Measurements from ENCODE around the gene MLLT3.

The MLLT3 gene

GRCh38 chr9:20553558-20554149, 68.6 kb downstream of the MLLT3 start:
- DNase-seq = no peak

- DNase-seq = no peak
Measured at GRCh38 chr9:20552874-20553557, 69.3 kb downstream of the MLLT3 start.

GRCh38 chr9:20551835-20552234, 70.5 kb downstream of the MLLT3 start:
- no peak for DNase-seq

GRCh38 chr9:20551236-20551635, 71.1 kb downstream of the MLLT3 start:
- DNase-seq = no peak

GRCh38 chr9:20550326-20550725, 72.0 kb downstream of the MLLT3 start:
- no peak for DNase-seq

DNA sequence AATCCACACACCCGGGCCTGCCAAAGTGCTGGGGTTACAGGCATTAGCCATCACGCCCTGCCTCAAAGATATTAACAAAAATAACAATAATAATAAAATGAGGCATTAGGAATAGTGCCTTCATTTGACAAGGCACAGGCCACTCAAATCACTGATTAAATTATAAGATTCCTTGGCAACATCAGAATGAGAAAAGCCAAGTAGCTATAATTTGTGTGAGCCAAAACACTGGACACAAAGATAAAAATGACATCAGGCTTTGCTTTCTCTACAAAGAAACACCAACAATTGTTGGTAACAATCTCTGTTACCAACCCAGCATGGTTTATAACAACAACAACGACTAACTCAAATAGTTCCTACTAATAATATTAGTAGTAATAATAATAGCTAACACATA, 73.2 kb downstream of the MLLT3 start:
- no peak for DNase-seq

- no peak for DNase-seq
Measured at GRCh38 chr9:20545023-20545622, 77.2 kb downstream of the MLLT3 start.

- DNase-seq = no peak
Measured at GRCh38 chr9:20540169-20540863, 82.0 kb downstream of the MLLT3 start.

DNA sequence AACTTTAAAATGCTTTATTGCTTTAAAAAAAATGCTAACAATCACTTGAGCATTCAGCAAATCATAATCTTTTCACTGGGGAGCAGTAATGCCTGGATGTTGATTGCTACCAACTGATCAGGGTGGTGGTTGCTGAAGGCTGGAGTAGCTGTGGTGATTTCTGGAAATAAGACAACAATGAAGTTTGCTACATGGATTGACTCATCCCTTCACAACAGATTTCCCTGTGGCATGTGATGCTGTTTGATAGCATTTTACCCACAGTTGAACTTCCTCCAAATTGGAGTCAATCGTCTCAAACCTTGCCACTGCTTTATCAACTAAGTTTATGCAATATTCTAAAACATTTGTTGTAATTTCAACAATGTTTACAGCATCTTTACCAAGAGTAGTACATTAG, 83.3 kb downstream of the MLLT3 start:
- peak in 1 of 2 donors; percentile 35 for DNase-seq

- DNase-seq = no peak
Measured at GRCh38 chr9:20538092-20538491, 84.2 kb downstream of the MLLT3 start.

DNA sequence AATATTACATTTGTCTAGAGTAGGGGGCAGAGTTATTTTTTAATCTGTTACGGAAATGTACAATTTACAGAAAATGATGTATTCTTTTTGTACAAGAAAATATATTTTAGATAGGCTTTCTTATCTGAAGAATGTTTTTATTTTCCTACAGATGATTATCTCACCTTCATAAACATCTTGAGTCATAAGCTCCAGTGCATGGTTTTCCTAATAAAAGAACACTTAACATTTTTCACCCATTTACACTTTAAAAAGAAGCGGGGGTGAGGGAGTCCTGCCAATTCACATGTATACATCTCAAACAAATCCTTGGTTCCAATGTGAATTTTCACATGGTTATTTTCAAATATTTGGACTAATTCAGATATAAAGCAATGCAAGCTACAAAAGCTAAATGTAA, 85.0 kb downstream of the MLLT3 start:
- no peak for DNase-seq

DNA sequence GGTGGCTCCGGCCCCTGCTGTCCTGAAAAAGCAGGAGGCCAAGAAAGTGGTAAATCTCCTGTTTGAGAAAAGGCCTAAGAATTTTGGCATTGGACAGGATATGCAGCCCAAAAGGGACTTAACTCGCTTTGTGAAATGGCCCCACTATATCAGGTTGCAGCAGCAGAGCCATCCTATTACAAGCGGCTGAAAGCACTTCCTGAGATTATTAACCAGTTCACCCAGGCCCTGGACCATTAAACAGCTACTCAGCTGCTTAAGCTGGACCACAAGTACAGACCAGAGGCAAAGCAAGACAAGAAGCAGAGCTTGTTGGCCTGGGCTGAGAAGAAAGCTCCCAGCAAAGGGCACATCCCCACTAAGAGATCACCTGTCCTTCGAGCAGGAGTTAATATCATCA, 89.7 kb downstream of the MLLT3 start:
- DNase-seq = no peak

DNA sequence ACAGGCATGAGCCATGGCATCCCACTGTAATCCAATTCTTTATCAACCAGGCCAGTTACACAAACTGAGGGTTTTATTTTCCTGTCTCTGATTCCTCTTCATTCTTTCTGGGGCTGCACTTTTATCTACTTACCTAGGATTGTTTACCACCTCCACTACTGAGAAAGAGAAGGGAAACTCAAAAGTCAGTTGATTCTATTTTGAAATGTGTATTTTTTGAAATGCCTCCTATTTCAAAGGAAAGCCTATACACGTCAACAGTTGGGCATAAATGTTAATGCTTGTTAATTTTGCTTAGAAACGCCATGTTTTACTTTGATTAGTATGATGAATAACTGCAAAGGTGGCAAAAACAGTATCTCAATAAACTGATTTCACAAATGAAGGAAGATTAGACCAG, 92.5 kb downstream of the MLLT3 start:
- no peak for DNase-seq

- no peak for DNase-seq
Measured at GRCh38 chr9:20528253-20528652, 94.0 kb downstream of the MLLT3 start.

DNA sequence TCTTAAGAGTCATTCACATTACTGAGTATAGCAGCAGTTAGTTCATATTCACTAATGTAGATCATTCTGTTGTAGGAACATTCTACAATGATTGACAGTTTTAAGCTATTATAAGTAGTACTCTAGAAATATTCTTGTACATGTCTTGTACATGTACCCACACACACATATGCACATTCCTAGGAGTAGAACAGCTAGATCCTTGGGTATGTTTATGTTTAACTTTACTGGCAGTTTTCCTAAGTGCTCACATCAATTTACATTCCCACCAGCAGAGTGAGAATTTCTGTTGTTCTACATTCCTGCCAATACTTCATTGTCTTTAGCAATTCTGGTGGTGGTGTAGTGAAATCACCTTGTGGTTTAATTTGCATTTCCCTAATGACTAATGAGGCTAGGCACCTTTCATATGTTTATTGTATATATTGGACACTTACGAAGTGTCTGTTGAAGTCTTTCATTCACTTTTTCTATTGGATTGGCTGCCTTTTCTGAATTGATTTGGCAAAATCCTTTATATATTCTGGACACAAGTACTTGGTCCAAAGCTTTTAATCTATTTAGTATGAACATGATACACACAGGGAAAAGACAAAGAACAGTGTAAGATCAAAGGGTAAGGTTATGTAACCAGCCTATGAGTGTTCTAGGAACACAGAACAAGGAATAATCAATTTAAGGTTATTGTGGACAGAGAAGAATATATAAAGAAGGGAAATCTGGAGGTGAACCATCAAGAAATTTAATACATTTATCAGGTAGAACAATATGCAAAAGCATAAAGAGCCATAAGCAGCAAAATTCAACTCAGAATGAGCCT, 95.6 kb downstream of the MLLT3 start:
- no peak for DNase-seq

GRCh38 chr9:20524776-20525175, 97.5 kb downstream of the MLLT3 start:
- DNase-seq = no peak

DNA sequence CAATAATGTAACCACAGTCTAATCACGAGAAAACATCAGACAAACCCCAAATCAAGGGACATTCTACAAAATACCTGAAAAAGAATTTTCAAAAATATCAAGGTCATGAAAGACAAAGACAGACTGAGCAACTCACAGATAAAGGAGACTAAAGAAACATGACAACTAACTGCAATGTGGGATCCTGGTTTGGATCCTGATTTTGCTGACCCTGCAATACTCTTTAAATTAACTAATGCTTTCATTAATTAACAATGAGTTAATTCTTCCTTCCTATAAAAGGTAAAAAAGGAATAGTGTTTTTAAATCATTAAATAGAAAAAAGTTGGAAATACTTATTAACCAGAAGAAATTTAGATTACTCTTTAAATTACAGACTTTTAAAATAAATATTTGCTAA, 103.6 kb downstream of the MLLT3 start:
- no peak for DNase-seq

GRCh38 chr9:20513126-20513913, 109.0 kb downstream of the MLLT3 start:
- no peak for DNase-seq

DNA sequence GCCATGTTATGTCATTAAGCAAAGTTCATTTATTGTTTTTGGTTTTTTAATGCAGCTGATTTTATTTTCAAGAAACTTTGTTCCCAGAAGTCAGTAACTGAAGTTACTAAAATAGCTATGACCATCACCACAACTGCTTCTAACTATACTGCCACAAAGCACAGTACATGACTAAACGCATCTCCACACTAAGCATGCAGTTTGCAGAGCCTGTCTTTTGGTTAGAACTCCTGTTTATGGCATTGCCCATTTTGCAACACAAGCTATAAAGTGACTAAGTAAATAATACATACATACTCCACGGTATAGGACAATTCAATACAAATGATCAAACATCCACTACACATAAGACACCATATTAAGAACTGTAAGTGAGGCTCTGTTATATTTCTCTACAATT, 109.7 kb downstream of the MLLT3 start:
- DNase-seq = no peak

DNA sequence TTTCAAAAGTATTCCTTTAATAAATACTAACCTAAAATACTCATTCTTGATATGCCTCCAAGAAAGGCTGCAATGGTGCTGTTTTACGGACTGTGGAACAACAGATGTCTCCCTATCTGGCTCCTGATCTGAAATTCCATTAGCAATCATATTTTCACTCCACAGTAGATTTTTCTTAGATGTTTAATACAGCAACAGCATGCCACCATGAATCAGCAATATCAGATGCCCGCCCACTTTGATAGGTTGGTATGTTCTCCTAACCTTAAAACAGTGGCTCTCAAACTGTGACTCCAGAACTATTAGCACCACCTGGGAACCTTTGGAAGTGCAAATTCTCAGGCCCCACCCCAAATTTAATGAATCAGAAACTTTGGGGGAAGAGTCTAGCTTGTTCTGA, 110.2 kb downstream of the MLLT3 start:
- DNase-seq = no peak

- DNase-seq = no peak
Measured at GRCh38 chr9:20511686-20512085, 110.6 kb downstream of the MLLT3 start.

DNA sequence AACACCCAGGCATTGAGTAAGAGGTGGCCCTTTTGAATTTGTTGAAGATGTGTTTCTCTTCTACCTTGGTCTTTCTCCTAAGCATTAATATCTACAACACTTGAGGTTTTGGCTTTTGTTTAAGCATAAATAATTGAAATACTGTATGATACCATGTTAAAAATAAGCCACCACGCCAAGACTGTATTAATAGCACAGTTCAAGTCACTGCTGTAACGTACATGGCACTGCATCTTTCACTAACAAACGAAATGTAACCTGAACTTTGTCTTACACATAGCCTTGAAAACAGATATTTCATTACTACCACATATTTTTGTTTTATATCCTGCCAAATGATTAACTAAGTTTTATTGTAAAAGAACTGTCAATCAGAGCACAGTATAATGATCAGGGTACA, 112.8 kb downstream of the MLLT3 start:
- no peak for DNase-seq

Data from inflammatory macrophage treated with lipopolysaccharide for 1 hour (primary cell).